Parathyroid adenoma (tissue), 2 donors: Measurements from ENCODE around the gene ATG12.

ENCODE experiments used
- H2AFZ ChIP-seq: fragments of 300-600 bp; sonication (generic); one replicate; pipeline ENCODE4 v1.7.0; 2017; ENCODE audit warnings: antibody characterized with exemption, mild to moderate bottlenecking
- H3K27ac ChIP-seq: fragments of 300-600 bp; sonication (generic); one replicate; pipeline ENCODE4 v1.7.0; 2017
- H3K27me3 ChIP-seq: fragments of 300-600 bp; sonication (generic); one replicate; pipeline ENCODE4 v1.7.0; 2017; ENCODE audit warnings: low read length; ENCODE audit not compliant: control insufficient read depth, insufficient read depth
- H3K36me3 ChIP-seq: fragments of 300-600 bp; sonication (generic); one replicate; pipeline ENCODE4 v1.7.0; 2017; ENCODE audit warnings: low read length; ENCODE audit not compliant: control insufficient read depth, insufficient read depth
- H3K4me1 ChIP-seq: fragments of 300-600 bp; sonication (generic); one replicate; pipeline ENCODE4 v1.7.0; 2017; ENCODE audit warnings: control low read depth
- H3K4me2 ChIP-seq: fragments of 300-600 bp; sonication (generic); one replicate; pipeline ENCODE4 v1.7.0; 2017; ENCODE audit warnings: low read length
- H3K4me3 ChIP-seq: fragments of 300-600 bp; sonication (generic); one replicate; pipeline ENCODE4 v1.7.0; 2017; ENCODE audit warnings: low read depth, low read length
- H3K79me2 ChIP-seq: fragments of 300-600 bp; sonication (generic); one replicate; pipeline ENCODE4 v1.7.0; 2017; ENCODE audit warnings: control low read depth
- H3K9ac ChIP-seq: fragments of 300-600 bp; sonication (generic); one replicate; pipeline ENCODE4 v1.7.0; 2017; ENCODE audit warnings: mild to moderate bottlenecking
- H3K9me3 ChIP-seq: fragments of 300-600 bp; sonication (generic); one replicate; pipeline ENCODE4 v1.7.0; 2017; ENCODE audit warnings: low read length; ENCODE audit not compliant: control insufficient read depth
- TF ChIP-seq, protein P1 (sequence below): fragments of 300-600 bp; sonication (generic); IDR thresholded peaks from one replicate; pipeline ENCODE4 v1.7.0; 2017; ENCODE audit warnings: antibody characterized with exemption, mild to moderate bottlenecking
- donor health status: primary hyperparathyroidism.

Gene ATG12

GRCh38 chr5:115778417-115778816 is 62.9 kb downstream of the ATG12 start:
- Histone ChIP-seq H3K27me3 (no peaks in the 10 kb centered on the region), H3K27ac (no peak overlapping the region), H3K4me2 (no peak overlapping the region), H3K9ac (no peak overlapping the region), H3K36me3 (no peaks in the 10 kb centered on the region), H2AFZ (no peak overlapping the region), H3K4me3 (no peak overlapping the region), H3K9me3 (no peaks in the 10 kb centered on the region), H3K79me2 (no peaks in the 10 kb centered on the region), H3K4me1 (no peaks in the 10 kb centered on the region)
- TF ChIP-seq, protein P1, sequence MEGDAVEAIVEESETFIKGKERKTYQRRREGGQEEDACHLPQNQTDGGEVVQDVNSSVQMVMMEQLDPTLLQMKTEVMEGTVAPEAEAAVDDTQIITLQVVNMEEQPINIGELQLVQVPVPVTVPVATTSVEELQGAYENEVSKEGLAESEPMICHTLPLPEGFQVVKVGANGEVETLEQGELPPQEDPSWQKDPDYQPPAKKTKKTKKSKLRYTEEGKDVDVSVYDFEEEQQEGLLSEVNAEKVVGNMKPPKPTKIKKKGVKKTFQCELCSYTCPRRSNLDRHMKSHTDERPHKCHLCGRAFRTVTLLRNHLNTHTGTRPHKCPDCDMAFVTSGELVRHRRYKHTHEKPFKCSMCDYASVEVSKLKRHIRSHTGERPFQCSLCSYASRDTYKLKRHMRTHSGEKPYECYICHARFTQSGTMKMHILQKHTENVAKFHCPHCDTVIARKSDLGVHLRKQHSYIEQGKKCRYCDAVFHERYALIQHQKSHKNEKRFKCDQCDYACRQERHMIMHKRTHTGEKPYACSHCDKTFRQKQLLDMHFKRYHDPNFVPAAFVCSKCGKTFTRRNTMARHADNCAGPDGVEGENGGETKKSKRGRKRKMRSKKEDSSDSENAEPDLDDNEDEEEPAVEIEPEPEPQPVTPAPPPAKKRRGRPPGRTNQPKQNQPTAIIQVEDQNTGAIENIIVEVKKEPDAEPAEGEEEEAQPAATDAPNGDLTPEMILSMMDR: no peak
